H1 (cell line): ENCODE results near the gene TGFB2. TPM values are rescaled to one million over a fixed set of nuclear protein-coding genes. Genes with fewer than 3 reads are reported as not detected.

Source experiments
- CTCF ChIA-PET: fragments of 300-600 bp; sonication (Branson Sonifier 250); formaldehyde crosslinking; loops from one replicate; lab custom pipeline; 2021; ENCODE audit not compliant: partially characterized antibody; lab: Charles Lee
- POLR2A ChIA-PET: fragments of 300-600 bp; sonication (Branson Sonifier 250); formaldehyde crosslinking; loops from one replicate; lab custom pipeline; 2021; ENCODE audit warnings: inconsistent platforms; ENCODE audit not compliant: partially characterized antibody; lab: Charles Lee
- DNase-seq, 2 experiments: peaks; one replicate each; pipeline versions ENCODE4 v3.0.0 to v3.0.0-alpha.2; 2010 to 2022; ENCODE audit warnings: low spot score in 2 of 2, low read depth in 1 of 2, mixed read lengths in 1 of 2
- FAIRE-seq: peaks from 2 replicates; lab custom pipeline; 2011; peaks lifted over from hg19 to GRCh38; lab: Jason Lieb, UNC
- H2AFZ ChIP-seq: 2 replicates; pipeline ENCODE4 v1.8.1; 2012; ENCODE audit warnings: low read length, inconsistent platforms
- H2AK5ac ChIP-seq: 2 replicates; pipeline ENCODE4 v1.6.1; 2013; ENCODE audit warnings: low read depth, low read length
- H2BK120ac ChIP-seq: replicated peaks from 2 replicates; pipeline ENCODE3; 2013; ENCODE audit warnings: low read depth, low read length, inconsistent platforms
- H2BK12ac ChIP-seq: 2 replicates; pipeline ENCODE4 v1.6.1; 2013; ENCODE audit warnings: low read depth, low read length
- H2BK15ac ChIP-seq: 2 replicates; pipeline ENCODE4 v1.6.1; 2013; ENCODE audit warnings: low read length
- H2BK20ac ChIP-seq: 2 replicates; pipeline ENCODE4 v1.6.1; 2013; ENCODE audit warnings: low read length
- H2BK5ac ChIP-seq: 2 replicates; pipeline ENCODE4 v1.6.1; 2013; ENCODE audit warnings: low read depth, low read length
- H3K14ac ChIP-seq: 2 replicates; pipeline ENCODE4 v1.6.1; 2013; ENCODE audit warnings: inconsistent platforms; ENCODE audit not compliant: insufficient read length
- H3K18ac ChIP-seq: 2 replicates; pipeline ENCODE4 v1.6.1; 2013; ENCODE audit warnings: low read length; ENCODE audit errors: extremely low read depth
- H3K23ac ChIP-seq: 2 replicates; pipeline ENCODE4 v1.6.1; 2013; ENCODE audit warnings: inconsistent platforms; ENCODE audit not compliant: insufficient read length
- H3K23me2 ChIP-seq: 2 replicates; pipeline ENCODE4 v1.6.1; 2013; ENCODE audit warnings: low read depth, low read length
- H3K27ac ChIP-seq: 2 replicates; pipeline ENCODE4 v1.6.1; 2011; ENCODE audit warnings: low read depth, low read length, inconsistent platforms
- H3K27me3 ChIP-seq, 4 experiments: replicated peaks in 1 of 4; 1 replicate in 1 of 4; 2 replicates in 3 of 4; pipeline versions ENCODE4 v1.6.1 to v1.8.1; 2011 to 2013; ENCODE audit warnings: low read length in 3 of 4, mild to moderate bottlenecking in 3 of 4, inconsistent platforms in 2 of 4, mixed read lengths in 2 of 4, moderate library complexity in 1 of 4; ENCODE audit not compliant: control insufficient read depth in 3 of 4, insufficient read depth in 3 of 4; ENCODE audit errors: extremely low read depth in 1 of 4
- H3K36me3 ChIP-seq, 4 experiments: 2 replicates each; pipeline versions ENCODE4 v1.6.1 to v1.8.1; 2011 to 2013; ENCODE audit warnings: mild to moderate bottlenecking in 4 of 4, low read length in 3 of 4, moderate library complexity in 2 of 4, control low read depth in 1 of 4, inconsistent platforms in 1 of 4; ENCODE audit not compliant: insufficient read depth in 4 of 4, control insufficient read depth in 2 of 4
- H3K4ac ChIP-seq: replicated peaks from 2 replicates; pipeline ENCODE3; 2013; ENCODE audit warnings: low read length, low read depth, mixed read lengths, inconsistent platforms; ENCODE audit not compliant: insufficient read length
- H3K4me1 ChIP-seq, 4 experiments: replicated peaks in 1 of 4; 1 replicate in 1 of 4; 2 replicates in 3 of 4; pipeline versions ENCODE4 v1.6.1 to v1.8.1; 2011 to 2013; ENCODE audit warnings: low read length in 3 of 4, inconsistent platforms in 2 of 4, mixed read lengths in 1 of 4; ENCODE audit not compliant: insufficient read depth in 4 of 4, control insufficient read depth in 3 of 4
- H3K4me2 ChIP-seq, 2 experiments: 2 replicates each; pipeline versions ENCODE4 v1.6.1 to v1.8.1; 2011 to 2013; ENCODE audit warnings: low read depth in 2 of 2, low read length in 2 of 2, control low read depth in 1 of 2, inconsistent platforms in 1 of 2, mild to moderate bottlenecking in 1 of 2; ENCODE audit not compliant: insufficient read depth in 1 of 2
- H3K4me3 ChIP-seq, 4 experiments: fragments of 200-600, 300-600 bp in 1 of 4; sonication (generic), shearing (Covaris generic), sonication (Bioruptor Twin) in 1 of 4; 2 replicates each; pipeline versions ENCODE4 v1.5.1 to v1.8.1; 2011 to 2016; ENCODE audit warnings: low read length in 4 of 4, low read depth in 3 of 4, control low read depth in 2 of 4, inconsistent platforms in 2 of 4, mild to moderate bottlenecking in 2 of 4, mixed read lengths in 1 of 4, moderate library complexity in 1 of 4; ENCODE audit not compliant: insufficient read depth in 2 of 4; ENCODE audit errors: extremely low read depth in 1 of 4
- H3K56ac ChIP-seq: replicated peaks from 2 replicates; pipeline ENCODE3; 2013; ENCODE audit warnings: low read depth, mild to moderate bottlenecking, mixed read lengths, low read length, inconsistent platforms; ENCODE audit not compliant: insufficient read length
- H3K79me1 ChIP-seq: 2 replicates; pipeline ENCODE4 v1.6.1; 2013; ENCODE audit warnings: low read depth, low read length, control low read depth
- H3K79me2 ChIP-seq, 2 experiments: 2 replicates each; pipeline versions ENCODE4 v1.6.1 to v1.8.1; 2012 to 2013; ENCODE audit warnings: low read length in 2 of 2, mild to moderate bottlenecking in 2 of 2, inconsistent platforms in 1 of 2; ENCODE audit not compliant: insufficient read depth in 2 of 2, control insufficient read depth in 1 of 2
- H3K9ac ChIP-seq, 4 experiments: replicated peaks in 1 of 4; 1 replicate in 1 of 4; 2 replicates in 3 of 4; pipeline versions ENCODE4 v1.6.1 to v1.8.1; 2011 to 2013; ENCODE audit warnings: low read depth in 3 of 4, low read length in 3 of 4, control low read depth in 2 of 4, mild to moderate bottlenecking in 2 of 4, moderate library complexity in 2 of 4, inconsistent platforms in 1 of 4; ENCODE audit errors: extremely low read depth in 1 of 4
- H3K9me3 ChIP-seq, 2 experiments: 2 replicates each; pipeline versions ENCODE4 v1.6.1 to v1.8.1; 2012 to 2013; ENCODE audit warnings: mild to moderate bottlenecking in 2 of 2, moderate library complexity in 2 of 2, control low read depth in 1 of 2, inconsistent platforms in 1 of 2, low read depth in 1 of 2, low read length in 1 of 2, mixed read lengths in 1 of 2; ENCODE audit not compliant: insufficient read depth in 2 of 2
- H4K20me1 ChIP-seq, 2 experiments: replicated peaks in 1 of 2; 2 replicates each; pipeline versions ENCODE3 to v1.8.1; 2011 to 2013; ENCODE audit warnings: inconsistent platforms in 2 of 2, low read length in 2 of 2, mild to moderate bottlenecking in 1 of 2; ENCODE audit not compliant: insufficient read depth in 2 of 2, control insufficient read depth in 1 of 2
- H4K5ac ChIP-seq: 2 replicates; pipeline ENCODE4 v1.6.1; 2013; ENCODE audit warnings: low read length, low read depth, mixed read lengths, inconsistent platforms; ENCODE audit not compliant: insufficient read length
- H4K8ac ChIP-seq: 2 replicates; pipeline ENCODE4 v1.8.0; 2013; ENCODE audit warnings: mild to moderate bottlenecking, moderate library complexity, low read length, inconsistent platforms; ENCODE audit not compliant: insufficient read depth; ENCODE audit errors: extremely low read depth
- H4K91ac ChIP-seq: replicated peaks from 2 replicates; pipeline ENCODE3; 2013; ENCODE audit warnings: low read length, mixed read lengths, inconsistent platforms; ENCODE audit not compliant: insufficient read length
- SIX5 ChIP-seq: IDR thresholded peaks from 2 replicates; pipeline ENCODE4 v1.6.1; 2011; ENCODE audit warnings: mild to moderate bottlenecking, low read depth, low read length
- SRF ChIP-seq: IDR thresholded peaks from 2 replicates; pipeline ENCODE4 v1.6.1; 2011; ENCODE audit warnings: mild to moderate bottlenecking, low read depth, low read length, moderate library complexity
- WGBS, 2 experiments: shearing (Covaris generic) in 1 of 2; methylation state at CpG; one replicate each; pipeline versions ENCODE4 v1.1.6 to v1.1.7; 2013 to 2015; ENCODE audit warnings: low lambda C conversion rate in 2 of 2, mixed read lengths in 2 of 2, inconsistent platforms in 1 of 2, low coverage in 1 of 2, missing lambda C conversion rate in 1 of 2; ENCODE audit not compliant: insufficient replicate concordance in 2 of 2, insufficient coverage in 1 of 2, insufficient read length in 1 of 2; ENCODE audit errors: extremely low coverage in 1 of 2, missing lambda C conversion rate in 1 of 2; 5-methylcytosine and 5-hydroxymethylcytosine counted together
- polyA plus RNA-seq, 7 experiments: library from polyadenylated mRNA; depleted of rRNA in 3 of 7; stranded (reverse) in 5 of 7; unstranded in 2 of 7; fragments of >200 nt in 5 of 7; fragments of 200-250 nt in 2 of 7; gene quantifications; 1 replicate in 5 of 7; 2 replicates in 1 of 7; 4 replicates in 1 of 7; pipeline versions ENCODE4 v1.2.1 to v1.2.3, GENCODE V29; 2011 to 2013; ENCODE audit warnings: missing spikeins in 2 of 7, mixed read lengths in 2 of 7
- total RNA-seq: library from RNA; stranded (reverse); fragmentation: NEBNext Ultra II Directional; extraction: Animal tissue kit (Norgen Biotek cat#: 25700); gene quantifications from 2 replicates; pipeline ENCODE4 v1.2.1, GENCODE V29; 2021

The TGFB2 gene
- total and polyA plus RNA-seq, 2 of the 8 experiments (the other 6 are each of a cell fraction or from before 2014, with no cell fraction given), result 0.26 to 0.84 TPM

DNA sequence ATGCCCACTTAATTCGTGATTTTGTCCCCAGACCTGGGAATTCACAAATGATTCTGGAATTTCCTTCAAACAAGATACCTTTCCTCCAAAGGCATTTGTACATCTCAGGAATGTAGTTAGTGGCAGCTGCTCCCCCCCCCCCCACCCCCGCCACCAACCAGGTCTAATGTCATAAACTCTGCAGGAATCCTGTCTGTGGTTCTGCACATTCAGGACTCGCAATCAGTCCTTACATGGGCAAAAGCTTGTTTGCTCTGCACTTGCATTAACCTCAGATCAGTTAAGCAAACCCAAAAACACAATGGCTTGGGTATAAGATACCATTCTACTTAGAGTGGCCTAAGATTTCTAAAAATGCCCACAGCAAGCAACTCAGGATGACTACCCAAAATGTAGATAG lies 143.8 kb downstream of the TGFB2 start:
- no peak overlapping the region for H2BK5ac ChIP-seq
- H2AK5ac ChIP-seq, result no peak overlapping the region
- H2BK15ac ChIP-seq, result no peak overlapping the region
- H3K18ac ChIP-seq, result no peak overlapping the region
- H4K8ac ChIP-seq, result no peak overlapping the region
- no peak overlapping the region for H3K4ac ChIP-seq
- peak overlapping the region; percentile 50 for H2BK120ac ChIP-seq
- H4K91ac ChIP-seq, result no peak overlapping the region
- H2BK12ac ChIP-seq, result no peak overlapping the region
- H2BK20ac ChIP-seq, result no peak overlapping the region
- no peak overlapping the region for H3K9ac ChIP-seq
- H3K4me1 ChIP-seq, result peaks cover 0 to 5% (median 2%) of the 10 kb centered on the region in 4 experiments; a peak in 2 of 7 replicates
- no peaks in the 10 kb centered on the region for H3K27me3 ChIP-seq
- no peaks in the 10 kb centered on the region for H3K23me2 ChIP-seq
- no peak overlapping the region for H3K4me2 ChIP-seq
- POLR2A ChIA-PET, result interaction anchor here (0.9 kb wide), 1 partner anchor 170 kb away, joined by 3 read pairs; no protein-coding TSS in a partner anchor
- H3K9me3 ChIP-seq, result no peaks in the 10 kb centered on the region
- TF ChIP-seq SIX5, result no peak
- peak; percentile 61; the same call in 1 of the 2 replicates for TF ChIP-seq SRF
- no peak for FAIRE-seq
- H3K79me2 ChIP-seq, result no peaks in the 10 kb centered on the region
- H3K27ac ChIP-seq, result no peak overlapping the region
- H3K14ac ChIP-seq, result no peak overlapping the region
- 86% methylated on average over 3 of the region's 3 CpGs; no CpG with 5 or more reads in 1 of the 2 experiments for WGBS, 2 experiments
- no peak overlapping the region for H4K5ac ChIP-seq
- H3K23ac ChIP-seq, result no peak overlapping the region
- no peak overlapping the region for H3K4me3 ChIP-seq
- H4K20me1 ChIP-seq, result no peaks in the 10 kb centered on the region
- no peaks in the 10 kb centered on the region for H3K36me3 ChIP-seq
- H2AFZ ChIP-seq, result no peak overlapping the region
- CTCF ChIA-PET, result interaction anchor here (0.7 to 0.9 kb wide), 2 partner anchors 31 to 96 kb away, joined by 3 read pairs; no protein-coding TSS in a partner anchor
- no peak overlapping the region for H3K56ac ChIP-seq
- no peaks in the 10 kb centered on the region for H3K79me1 ChIP-seq
- DNase-seq, result no peak
